C1 segment of cervical spinal cord (tissue), 14 donors: ENCODE data around the gene OR2T35.

Experiments used
- DNase-seq, 14 donors: peaks; one replicate each; lab custom pipeline; 2025; lab: John Stamatoyannopoulos, UW

The OR2T35 gene

DNA sequence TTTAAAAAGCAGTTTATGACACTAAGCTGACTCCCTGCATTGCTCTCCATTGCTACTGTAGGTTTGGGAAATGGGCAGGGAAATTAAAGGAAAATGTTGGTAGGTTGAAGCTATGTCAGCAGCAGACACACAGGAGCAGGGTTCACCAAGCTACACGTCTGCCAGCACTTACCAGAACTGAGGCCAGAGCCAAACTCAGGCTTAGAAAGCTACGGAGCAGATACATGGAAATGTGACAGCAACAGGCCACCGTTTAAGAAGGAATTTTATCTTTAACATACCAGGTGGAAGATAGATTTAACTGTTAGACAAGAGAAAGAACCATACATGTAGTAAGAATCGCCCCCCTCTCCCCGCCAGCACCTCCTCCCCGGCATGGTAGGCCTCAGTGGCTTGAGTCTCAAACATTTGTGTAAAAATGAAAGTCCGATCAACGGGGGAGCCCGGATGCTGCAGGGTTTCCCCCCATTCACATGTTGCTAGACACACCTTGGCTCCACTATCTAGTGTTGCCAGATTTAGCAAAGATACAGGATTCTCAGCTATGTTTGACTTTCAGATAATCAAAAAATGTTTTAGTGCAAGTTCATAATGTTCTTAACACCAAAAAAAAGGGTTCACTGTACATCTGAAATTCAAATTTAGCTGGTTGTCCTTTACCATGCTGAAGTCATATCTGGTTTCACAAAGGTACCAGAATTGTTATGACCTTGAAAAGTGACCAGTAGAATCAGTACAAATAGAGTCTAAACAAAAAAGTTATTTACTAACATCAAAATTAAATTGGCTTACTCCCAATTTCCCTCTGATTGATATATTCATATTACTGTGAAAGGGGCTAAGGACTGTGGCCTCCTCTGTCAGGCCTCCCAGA is 16.9 kb downstream of the OR2T35 start:
- DNase-seq = no peak

GRCh38 chr1:248625971-248626370 is 19.1 kb downstream of the OR2T35 start:
- no peak for DNase-seq

- DNase-seq = no peak
These were observed 19.9 kb downstream of the OR2T35 start for GRCh38 chr1:248625166-248625565.

DNA sequence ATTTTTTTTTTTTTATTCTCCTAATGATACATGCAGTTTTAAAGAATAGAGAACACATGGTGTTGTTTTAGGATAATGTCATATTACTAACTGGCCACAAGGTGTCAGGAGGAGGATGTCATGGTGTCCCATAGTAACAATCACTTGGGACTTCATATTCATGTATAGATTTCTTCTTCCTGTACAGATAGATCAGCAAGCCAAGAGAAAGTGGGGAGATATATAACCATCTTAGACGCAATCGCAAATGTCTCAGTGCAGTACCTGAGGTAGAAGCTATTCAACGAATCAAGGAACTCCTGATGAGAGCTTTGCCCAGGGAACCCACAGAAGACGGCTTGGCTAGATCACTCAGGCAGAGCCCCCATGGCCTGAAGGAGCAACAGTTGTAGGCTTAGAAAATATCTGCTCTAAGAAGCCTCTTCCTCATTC is 22.5 kb downstream of the OR2T35 start:
- no peak for DNase-seq

- no peak for DNase-seq
These were observed 23.3 kb downstream of the OR2T35 start for GRCh38 chr1:248621770-248622169.

DNA sequence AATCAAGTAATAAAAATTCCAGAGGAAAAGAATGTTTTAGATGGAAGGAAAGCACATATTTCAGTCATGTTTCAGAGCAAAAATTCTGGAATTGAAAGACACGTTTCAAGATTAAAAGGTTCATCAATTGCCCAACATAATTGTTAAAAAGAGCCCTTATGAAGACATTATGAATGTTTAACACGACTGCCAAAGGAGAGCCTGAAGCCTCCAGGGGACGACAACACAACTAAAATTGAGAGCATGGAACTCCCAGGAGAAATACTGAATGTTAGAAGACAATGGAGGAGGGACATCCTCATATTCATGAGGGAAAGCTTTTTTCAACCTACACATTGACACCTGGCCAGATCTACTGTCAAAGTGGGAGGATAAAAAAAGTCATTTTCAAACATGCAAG is 26.2 kb downstream of the OR2T35 start:
- DNase-seq = peak in 5 of 14 donors; percentile 1 to 21 (median 9)

- DNase-seq = no peak
These were observed 27.0 kb downstream of the OR2T35 start for GRCh38 chr1:248618119-248618518.

- no peak for DNase-seq
These were observed 31.3 kb downstream of the OR2T35 start for GRCh38 chr1:248613742-248614141.

DNA sequence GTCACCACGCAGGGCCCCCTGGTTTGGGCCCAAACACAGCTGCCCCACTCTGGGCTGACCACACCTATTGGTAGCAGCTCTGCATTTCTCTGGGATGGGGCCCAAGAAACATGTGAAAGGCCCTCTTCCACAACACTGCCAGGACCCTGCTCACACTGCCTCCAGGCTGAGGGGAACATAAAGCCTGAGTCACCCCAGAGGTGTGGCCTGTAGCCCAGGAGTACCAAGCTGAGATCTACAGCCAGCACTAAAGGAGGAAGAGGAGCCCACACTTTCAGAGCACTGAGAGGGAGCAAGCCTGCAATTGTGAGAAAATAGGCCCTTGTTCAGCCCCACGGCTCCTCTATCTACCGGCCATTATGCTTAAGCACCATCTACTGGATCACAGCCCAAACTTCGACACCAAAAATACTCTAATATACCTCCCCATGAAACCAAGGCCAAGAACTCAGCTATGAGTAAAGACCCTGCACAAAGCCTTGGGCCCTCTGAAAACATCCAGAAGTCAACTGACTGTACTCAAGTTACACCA is 33.1 kb downstream of the OR2T35 start:
- no peak for DNase-seq

GRCh38 chr1:248610301-248610700 is 34.8 kb downstream of the OR2T35 start:
- no peak for DNase-seq

DNA sequence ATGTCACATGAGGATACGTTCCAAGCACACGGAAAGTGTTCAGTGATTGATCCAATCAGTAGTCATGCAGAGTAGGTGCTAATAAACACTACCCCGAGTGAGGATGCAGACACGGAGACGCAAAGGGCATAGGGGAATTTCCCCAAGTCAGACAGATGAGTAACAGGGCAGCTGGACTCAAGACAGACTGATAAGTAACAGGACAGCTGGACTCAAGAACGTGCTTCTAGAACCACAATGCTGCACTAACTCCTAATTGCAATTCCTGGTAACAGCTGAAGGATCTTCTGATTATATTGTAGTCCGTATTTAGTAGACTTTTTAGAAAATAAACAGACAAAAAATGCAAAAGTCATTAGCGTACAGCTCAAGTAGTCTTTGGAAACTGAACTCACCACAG is 45.7 kb downstream of the OR2T35 start:
- DNase-seq = no peak

GRCh38 chr1:248597589-248597988 is 47.5 kb downstream of the OR2T35 start, which contains the start of gene OR2T10:
Gene OR2T10, minus strand, starts transcription at chr1:248597700. Its CDS starts 3,932 bp downstream, at chr1:248593768.
- DNase-seq = no peak

GRCh38 chr1:248596615-248597014 is 48.5 kb downstream of the OR2T35 start:
- no peak for DNase-seq

DNA sequence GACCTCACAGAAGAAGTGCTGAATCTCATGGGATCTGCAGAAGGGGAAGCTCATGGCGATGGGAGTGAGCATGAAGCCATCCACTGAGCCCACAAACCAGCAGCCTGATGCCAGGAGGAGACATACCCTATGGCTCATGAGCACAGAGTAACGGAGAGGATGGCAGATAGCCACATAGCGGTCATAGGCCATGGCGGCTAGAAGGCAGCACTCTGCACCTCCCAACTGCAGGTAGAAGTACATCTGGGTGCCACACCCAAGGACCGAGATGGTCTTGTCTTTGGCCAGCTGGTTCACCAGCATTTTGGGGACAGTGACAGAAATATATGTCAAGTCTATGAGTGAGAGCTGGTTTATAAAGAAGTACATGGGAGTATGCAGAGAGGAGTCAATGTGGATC is 51.9 kb downstream of the OR2T35 start:
- no peak for DNase-seq

GRCh38 chr1:248592655-248593054 is 52.4 kb downstream of the OR2T35 start:
- DNase-seq = no peak

GRCh38 chr1:248590055-248590454 is 55.0 kb downstream of the OR2T35 start:
- peak in 1 of 14 donors; percentile 0 for DNase-seq

- no peak for DNase-seq
These were observed 55.7 kb downstream of the OR2T35 start for GRCh38 chr1:248589334-248589733.
